Myocyte (in vitro differentiated cells): ENCODE data around the gene AREL1. TPM values are rescaled to one million over a fixed set of nuclear protein-coding genes. Genes with fewer than 3 reads are reported as not detected.

Source experiments
- DNase-seq: peaks from one replicate; pipeline ENCODE4 v3.0.0-alpha.2; 2012; ENCODE audit warnings: low read depth
- total RNA-seq: library from RNA; depleted of rRNA; stranded (reverse); fragments of >200 nt; gene quantifications from 2 replicates; pipeline ENCODE4 v1.2.3, GENCODE V29; 2014

The AREL1 gene
- total RNA-seq, 1 donor from 2014 or later = 31.4 TPM

DNA sequence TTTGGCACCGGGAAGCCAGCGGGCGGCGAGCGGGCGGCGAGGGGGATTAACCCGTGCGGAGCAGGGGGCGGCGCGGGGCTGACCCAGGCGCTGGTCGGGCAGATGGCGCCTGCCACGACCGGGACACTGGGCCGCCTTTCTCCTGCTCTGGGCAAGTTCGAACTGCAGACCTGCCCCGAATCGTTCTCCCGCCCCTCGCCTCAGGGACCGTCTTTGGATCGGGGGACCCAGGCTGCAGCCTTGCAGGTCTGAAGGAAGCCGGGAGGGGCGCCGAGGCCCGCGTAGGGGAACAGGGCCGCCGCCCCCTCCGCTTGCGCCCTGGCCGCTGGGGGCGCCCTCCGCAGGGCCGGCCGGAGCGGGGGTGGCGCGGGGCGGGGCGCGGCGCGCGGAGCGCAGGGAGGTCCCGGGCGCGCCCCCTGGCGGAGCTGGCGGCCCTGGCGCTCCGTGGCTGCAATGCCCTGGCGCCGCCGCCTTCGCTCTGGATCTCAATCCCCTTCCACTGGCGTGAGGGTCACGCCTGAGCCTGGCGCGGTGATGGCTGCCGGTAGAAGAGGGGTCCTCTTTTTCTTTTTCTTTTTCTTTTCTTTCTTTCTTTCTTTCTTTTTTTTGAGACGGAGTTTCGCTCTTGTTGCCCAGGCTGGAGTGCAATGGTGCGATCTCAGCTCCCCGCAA is 100.4 kb downstream of the AREL1 start:
- DNase-seq = peak; percentile 81

DNA sequence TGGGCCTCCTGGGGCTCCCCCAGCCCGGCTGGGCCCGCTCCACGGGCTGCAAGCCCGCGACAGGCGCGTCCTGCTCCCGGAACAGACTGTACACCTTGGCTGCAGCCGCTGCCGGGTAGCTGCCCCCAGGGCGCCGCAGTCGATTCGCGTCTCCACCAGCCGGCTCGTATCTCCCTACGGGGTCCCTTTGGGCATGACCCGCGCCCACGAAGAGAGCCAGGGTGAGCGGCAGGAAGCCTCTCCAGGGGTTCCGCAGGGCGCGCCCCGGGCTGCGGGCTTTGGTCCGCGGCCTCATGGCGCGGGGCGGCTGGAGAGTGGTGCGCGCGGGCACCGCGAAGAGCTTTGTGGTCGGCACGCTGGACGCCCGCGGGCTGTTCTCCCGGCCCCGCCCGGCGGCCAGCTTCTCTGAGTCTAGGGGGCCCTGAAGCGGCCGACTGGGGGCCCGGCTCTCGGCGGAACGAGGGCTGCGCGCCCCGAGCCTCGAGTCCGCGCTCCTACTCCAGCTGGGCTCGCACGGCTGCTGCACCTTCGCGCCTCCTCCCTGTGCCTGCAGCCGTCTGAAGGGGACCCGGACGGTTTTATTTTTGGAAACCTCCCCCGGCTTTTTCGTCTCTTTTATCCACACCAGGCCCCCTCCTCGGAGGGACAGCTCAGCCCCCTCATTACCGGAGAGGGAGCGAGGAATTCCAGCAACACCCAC is 101.1 kb downstream of the AREL1 start, which contains the start of gene LTBP2:
Gene LTBP2 (minus strand): TSS at position 588 of the 700 bp plus-strand sequence. CDS start 293 bp downstream, at position 295.
- no peak for DNase-seq

Other genes with a start within 250 kb of the AREL1 start
- gene NPC2, start 219.8 kb downstream of the AREL1 start, total RNA-seq = 658 and 898 TPM in 2 replicates
- 14.6 and 27.0 TPM in 2 replicates for gene ISCA2, start 219.3 kb downstream of the AREL1 start, total RNA-seq
- 16.5 and 18.6 TPM in 2 replicates for gene LTBP2, start 100.8 kb downstream of the AREL1 start, total RNA-seq
- gene FCF1, start 64 bp upstream of the AREL1 start, total RNA-seq = 23.3 and 23.7 TPM in 2 replicates
- 28.3 and 29.8 TPM in 2 replicates for gene YLPM1, start 50.2 kb upstream of the AREL1 start, total RNA-seq
- not detected in 2 replicates for gene PROX2, start 163.1 kb upstream of the AREL1 start, total RNA-seq
- gene DLST, start 168.8 kb upstream of the AREL1 start, total RNA-seq = 38.7 and 39.3 TPM in 2 replicates
- gene RPS6KL1, start 210.2 kb upstream of the AREL1 start, total RNA-seq = 17.1 and 23.6 TPM in 2 replicates
- gene PGF, start 242.5 kb upstream of the AREL1 start, total RNA-seq = 12.0 and 19.8 TPM in 2 replicates